GM18520 (cell line): ENCODE results near the gene OTOGL.

Experiments
- ATAC-seq: cut with Tn5 transposase; IDR thresholded peaks from one replicate; pipeline ENCODE4 v1.9.1; 2021; ENCODE audit not compliant: unreplicated experiment

OTOGL gene

DNA sequence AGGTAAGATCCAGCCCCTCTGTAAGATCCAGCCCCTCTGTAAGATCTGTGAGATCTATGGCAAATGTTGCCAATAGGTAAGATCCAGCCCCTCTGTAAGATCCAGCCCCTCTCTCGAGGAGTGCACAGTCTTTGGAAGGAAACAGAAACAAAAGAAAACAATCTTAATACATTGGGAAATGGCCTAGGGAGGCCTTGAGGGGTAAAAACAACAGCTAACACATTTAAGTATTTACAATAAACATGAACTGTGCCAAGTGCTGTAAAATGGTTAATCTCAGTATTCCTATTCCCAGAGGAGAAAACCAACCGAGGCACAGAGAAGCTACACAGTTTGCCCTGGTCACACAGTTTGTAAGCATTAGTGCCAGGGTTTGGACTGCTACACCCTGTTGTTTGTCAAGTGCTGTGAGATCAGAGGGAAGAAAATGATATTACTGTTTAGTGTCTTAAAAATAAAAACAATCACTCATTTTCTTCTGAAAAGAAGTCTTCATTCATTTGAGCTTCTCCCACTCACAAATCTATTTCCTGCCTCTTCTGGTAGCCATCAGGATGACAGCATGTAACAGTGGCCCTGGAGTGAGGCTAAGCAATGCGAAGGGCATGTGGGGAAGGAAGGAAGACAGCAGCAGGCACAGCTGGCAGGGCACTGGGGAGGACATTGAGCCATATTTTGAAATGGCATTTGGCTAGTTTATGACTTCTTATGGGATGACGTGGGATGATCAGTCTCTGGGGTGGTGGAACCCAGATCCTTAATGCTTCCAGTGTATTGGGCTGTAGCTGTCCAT lies 226.0 kb downstream of the OTOGL start:
- ATAC-seq: no peak

DNA sequence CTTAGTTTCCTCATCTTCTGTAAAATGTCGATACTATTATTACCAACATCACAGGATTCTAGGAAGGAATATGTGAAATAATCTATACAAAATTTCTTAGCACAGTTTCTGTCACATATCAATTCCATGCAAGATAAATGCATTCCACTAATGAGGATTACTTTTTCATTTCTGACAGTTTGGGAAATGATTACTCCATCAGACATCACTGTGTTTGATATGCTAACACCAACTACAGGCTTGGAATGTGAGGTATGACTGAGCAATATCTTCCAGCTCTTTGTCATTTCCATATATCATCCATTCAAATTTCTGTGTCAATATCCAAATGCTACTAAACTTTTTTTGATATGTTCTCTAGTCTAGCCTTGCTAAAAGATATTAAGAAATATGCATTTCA lies 233.5 kb downstream of the OTOGL start:
- no peak for ATAC-seq

- no peak for ATAC-seq
These were observed 253.1 kb downstream of the OTOGL start for GRCh38 chr12:80352474-80352873.

- no peak for ATAC-seq
These were observed 253.9 kb downstream of the OTOGL start for GRCh38 chr12:80353254-80353653.

GRCh38 chr12:80356097-80356496 lies 256.8 kb downstream of the OTOGL start:
- ATAC-seq: no peak

DNA sequence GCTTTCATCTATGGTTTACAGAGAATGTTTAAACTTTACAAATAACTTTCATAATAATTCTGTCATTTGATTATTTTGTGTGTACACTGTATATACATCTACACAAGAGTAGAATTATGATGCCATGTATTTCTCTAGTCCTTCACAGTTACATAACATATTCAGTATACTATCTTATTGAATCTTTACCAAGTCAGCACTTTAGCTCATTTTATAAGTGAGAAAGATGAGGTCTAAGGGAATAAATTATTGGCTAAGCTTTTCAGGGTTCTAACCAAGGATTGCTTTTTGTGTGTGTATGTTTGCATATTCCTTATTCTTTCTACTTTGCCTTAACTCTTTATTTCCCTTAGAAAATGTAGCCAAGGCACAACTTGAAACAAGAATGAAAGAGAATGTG lies 260.4 kb downstream of the OTOGL start:
- no peak for ATAC-seq

DNA sequence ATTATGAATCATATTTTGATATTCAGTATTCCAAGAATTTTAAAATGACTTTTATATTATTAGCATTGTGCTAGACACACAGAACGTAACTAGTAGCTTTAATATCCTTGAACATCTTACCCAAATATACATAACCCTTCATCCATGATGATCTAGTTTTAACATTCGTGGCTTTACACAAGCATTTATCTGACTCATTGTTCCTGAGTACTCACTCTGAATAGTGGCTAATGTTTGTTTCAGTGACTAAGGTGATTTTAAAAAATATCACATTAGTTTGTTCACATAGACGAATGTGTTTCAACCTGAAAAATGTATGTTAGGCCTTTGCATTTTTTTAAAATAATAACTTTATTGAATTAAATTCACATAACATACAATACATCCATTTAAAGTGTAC lies 264.7 kb downstream of the OTOGL start:
- ATAC-seq: no peak

- no peak for ATAC-seq
These were observed 274.3 kb downstream of the OTOGL start for GRCh38 chr12:80373666-80374065.

GRCh38 chr12:80374615-80375014 lies 275.3 kb downstream of the OTOGL start:
- no peak for ATAC-seq

DNA sequence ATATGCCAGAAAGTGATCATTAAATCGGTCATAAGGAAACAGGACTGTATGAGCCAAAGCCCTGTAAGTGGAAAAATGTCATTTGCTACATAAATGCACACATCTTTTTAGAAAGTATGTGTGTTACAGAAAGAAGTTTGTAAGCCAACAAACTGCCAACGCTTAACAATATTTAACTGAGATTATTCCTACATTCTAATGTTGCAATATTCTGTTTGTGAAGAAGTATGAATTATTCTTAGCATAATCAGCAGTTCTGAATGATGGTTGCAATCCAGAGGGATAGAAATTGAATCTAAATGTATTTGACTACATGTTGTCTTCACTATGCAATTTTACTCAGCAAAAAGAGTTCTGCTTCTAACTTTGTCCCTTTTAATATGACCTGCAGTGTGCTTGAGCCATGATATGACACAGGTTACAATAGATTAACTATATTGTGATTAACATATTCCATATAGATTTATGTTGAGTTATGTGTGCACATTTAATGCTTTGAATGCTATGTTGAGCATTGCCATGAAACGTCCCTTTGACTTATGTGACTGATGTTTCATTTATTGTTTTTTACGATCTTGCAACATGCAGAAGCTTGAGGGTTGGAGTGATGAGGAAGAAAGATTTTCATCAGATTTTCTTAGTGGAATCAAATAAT lies 277.9 kb downstream of the OTOGL start:
- ATAC-seq: no peak

- no peak for ATAC-seq
These were observed 281.8 kb downstream of the OTOGL start for GRCh38 chr12:80381121-80381520.

DNA sequence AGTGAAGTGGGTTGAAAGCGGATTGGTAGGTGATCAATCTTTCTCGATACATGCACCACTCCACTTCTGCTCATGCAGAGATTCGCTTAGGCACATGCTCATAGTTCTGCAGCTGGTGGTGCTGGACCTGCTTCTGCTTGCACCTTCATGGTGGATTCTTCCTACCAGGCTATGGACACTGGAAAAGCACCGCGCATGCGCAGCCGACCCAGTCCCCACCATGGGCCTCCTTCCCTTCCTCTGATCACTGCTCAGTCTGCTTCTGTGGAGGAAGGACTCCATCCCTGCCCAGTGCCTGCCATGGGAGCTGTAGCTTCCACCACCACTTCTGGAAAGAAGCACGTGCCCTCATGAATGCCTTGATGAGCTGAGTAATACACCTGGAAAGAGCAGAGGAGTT lies 282.9 kb downstream of the OTOGL start:
- ATAC-seq: no peak

GRCh38 chr12:80400571-80400991 lies 301.2 kb downstream of the OTOGL start:
- ATAC-seq: no peak

DNA sequence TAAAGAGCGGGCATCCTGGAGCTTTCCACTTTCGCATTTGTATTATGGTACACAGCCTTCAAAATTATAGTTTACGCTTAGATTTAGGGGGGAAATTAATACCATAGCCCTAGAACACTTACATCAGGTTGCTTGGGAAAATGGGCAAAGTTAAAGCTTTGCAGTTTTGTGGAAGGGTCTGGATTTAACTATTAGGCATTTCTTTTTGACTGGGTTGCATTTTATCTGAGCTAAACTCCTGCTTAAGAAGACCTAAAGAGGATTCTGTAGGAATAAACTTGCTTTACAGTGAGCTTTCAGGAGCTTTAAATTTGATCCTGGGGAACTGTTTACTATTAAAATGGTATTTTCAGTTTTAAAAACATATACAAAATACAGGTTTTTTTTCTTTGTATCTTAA lies 301.9 kb downstream of the OTOGL start:
- no peak for ATAC-seq

- no peak for ATAC-seq
These were observed 305.3 kb downstream of the OTOGL start for GRCh38 chr12:80404629-80405028.

DNA sequence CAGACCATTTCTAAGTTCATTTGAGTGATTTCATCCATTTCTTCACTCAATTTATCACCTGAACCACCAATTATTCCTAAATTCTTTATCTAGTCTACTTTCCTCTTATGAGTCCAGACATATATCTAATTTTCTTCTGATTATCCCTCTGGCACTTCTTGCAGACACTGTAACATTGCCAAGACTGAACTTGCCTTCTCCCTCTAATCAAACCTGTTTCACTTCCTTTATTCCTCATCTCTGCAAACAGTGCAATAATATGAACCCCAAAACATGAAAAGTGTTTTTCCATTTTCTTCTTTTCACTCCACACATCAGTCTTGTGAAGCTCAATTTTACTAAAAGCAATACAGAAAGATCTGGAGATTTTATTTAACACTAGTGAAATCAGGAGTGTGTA lies 306.9 kb downstream of the OTOGL start:
- ATAC-seq: no peak

DNA sequence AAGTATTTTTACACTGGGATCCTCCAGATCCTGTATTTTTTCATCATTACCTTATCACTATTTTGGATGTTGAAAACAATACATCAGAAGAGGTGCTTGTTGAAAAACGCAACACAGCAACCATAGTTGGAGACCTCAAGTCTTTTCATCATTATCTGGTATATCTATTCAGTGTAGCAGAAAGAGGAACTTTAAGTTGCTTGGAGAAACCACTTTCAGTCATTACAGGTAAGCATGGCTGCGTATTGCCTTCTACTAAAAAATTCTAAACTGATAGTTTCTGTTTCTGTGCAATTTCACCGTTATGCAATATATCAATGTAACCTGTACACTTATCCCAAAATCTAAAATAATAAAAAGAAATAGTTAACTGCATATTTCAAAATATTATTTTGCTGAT lies 312.4 kb downstream of the OTOGL start:
- ATAC-seq: no peak

DNA sequence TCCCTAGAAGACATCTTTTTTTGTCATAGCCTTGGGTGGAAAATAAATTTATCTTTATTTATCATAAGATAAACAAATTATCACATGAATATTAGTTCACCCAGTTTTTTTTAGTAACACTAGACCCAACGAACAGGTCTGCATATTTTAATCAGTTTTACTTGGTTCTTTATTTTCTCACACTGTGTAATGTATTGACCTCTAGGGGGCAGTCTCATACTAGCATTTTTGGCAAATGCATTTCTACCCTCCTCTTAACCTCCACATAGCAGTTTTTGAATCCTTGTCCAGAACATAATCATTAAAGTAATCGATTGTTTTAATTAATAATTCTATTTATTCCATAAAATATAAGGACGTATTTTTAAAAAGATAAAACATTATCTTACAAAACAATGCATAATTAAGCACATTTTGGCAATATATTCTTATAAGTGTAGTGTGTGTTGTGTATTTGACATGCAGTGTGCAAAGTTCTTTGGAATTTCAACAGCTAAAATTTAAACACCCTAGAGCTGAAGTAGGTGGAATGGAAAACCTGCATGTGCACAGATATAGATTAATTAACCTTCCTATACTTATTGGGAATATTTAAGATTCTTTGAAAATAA lies 313.1 kb downstream of the OTOGL start:
- peak; percentile 66 for ATAC-seq

DNA sequence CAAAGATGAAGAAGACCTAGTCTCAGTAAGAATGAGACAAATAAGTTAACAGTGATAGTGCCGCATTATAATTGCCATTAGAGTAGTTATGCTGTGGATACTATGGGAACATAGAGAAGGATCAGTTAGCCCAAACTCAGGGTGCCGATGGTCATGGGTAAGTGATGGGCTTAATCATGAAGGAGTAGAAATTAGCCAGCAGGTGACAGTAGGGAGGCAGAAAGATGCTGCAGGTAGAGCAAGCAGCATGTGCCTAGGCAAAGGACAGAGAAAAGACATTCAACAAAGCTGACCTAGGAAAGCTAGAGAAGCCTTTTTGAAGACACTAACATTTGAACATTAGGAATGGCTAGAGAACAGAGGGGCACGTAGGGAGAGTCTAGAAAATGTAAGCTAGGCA lies 314.1 kb downstream of the OTOGL start:
- no peak for ATAC-seq

DNA sequence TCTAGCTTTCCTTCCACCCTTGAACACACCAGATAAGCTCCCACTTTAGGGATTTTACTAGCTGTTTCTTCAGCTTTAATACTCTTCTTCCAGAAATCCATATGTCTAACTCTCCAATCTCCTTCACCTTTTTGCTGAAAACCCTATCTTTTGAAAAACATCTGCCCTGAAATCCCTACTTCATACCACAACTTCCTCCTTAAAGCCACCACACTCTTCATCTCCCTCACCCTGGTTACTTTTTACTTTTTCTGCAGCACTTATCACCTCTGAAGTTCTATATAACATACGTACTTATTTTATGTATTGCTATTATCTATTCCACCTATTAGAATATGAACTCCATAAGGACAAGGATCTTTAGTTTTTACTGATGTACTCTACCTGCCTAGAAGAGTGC lies 316.1 kb downstream of the OTOGL start:
- no peak for ATAC-seq

- ATAC-seq: no peak
These were observed 320.3 kb downstream of the OTOGL start for GRCh38 chr12:80419644-80420043.

DNA sequence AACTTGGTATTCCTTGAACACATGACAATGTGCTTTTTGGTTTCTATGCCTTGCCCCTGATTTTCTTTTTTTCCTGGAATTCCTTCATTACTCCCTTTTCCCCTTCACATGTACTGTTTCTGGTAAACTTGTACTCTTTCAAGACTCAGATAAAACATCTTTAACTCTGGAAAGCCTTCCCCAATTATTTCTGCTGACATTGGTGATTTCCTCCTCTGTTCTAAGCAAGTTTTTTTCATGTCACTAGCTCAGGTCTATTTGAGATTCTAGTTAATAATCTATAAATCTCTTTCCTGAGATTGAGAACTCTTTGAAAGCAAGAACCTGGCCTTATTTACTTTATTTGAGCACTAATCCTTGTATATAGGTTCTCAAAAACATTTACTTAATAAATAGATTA lies 320.7 kb downstream of the OTOGL start:
- no peak for ATAC-seq
